RPMI7951 (cell line): Measurements from ENCODE around the gene HMX1. TPM values are rescaled to one million over a fixed set of nuclear protein-coding genes. Genes with fewer than 3 reads are reported as not detected.

Experiments used
- DNase-seq: peaks from one replicate; pipeline ENCODE4 v3.0.0-alpha.2; 2012; ENCODE audit warnings: low read depth
- total RNA-seq: library from RNA; depleted of rRNA; stranded (reverse); fragments of >200 nt; shearing (Covaris generic); gene quantifications from 2 replicates; pipeline ENCODE4 v1.2.3, GENCODE V29; 2014

The HMX1 gene
- total RNA-seq, 1 experiment from 2014 or later = not detected

DNA sequence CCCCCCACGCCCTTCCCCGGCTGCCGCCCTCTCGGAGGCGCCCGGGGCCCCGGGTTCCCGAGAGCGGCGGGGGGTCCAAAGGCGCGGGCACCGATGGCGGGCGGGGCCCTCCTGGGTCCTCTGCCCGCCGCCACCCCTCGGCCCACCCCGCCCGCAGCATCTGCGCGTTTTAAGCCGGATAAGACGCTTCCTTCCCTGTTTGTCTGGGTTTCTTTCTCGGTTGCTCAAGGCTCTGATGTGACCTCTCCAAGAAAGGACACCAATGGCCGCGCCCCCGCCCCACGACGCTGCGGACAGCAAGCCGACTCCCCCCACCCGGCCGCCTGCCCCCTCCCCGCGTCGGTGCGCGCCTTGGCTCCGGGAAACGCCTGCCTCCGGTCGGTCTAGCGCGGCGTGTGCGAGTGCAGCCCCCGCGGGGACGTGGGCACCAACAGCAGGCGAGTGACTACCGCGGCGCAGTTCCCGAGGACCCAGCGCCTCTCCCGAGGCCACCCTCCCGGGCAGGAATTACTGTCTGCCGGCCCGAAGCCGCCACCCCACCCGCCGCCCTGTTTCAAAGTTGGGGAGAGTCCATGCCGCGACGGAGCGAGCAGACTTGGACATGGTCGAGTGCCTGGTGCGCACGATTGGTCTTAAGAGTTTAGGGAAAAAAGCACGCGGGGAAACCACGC is 21.1 kb upstream of the HMX1 start:
- DNase-seq = no peak

DNA sequence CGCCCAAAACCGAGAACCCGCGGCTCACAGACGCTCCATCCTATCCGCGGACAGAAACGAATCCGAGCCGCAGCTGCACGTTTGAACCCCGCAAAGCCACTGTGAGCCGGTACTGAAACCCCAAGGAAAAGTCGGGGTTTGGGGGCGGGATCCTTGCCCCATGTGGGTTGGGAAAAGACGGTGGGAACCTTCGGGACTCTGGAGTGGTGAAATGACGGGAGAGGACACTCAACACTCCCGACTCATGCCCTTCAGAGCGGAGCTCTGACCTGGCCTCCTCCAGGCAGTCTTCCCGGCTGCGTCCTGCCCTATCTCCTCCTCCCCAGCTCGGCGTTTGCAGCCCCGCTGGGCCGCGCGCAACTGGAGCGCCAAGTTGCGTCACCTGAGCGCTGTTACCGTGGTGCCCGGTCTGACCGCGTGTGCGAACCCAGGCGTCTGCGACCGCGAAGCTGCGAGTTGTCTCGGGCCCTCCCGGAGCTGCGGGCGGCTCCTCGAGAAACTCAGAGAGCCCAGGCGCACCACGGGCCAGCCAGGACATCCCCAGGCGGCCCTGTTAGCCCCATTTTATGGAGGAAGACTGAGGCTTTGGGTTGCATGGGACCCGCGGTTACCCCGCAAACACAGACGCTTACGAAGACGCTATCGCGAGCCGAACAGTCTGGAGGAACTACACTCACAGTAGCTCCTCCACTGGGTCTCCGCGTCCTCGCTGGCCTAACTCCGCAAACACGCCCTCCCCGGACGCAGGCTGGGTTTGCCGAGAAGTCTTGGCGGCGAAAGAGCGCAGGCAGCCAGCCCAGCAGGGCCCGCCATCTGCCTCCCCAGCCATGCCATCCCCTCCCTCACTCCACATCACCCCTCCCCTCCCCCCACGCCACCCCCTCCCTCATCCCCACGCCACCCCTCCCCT is 20.3 kb upstream of the HMX1 start:
- no peak for DNase-seq

DNA sequence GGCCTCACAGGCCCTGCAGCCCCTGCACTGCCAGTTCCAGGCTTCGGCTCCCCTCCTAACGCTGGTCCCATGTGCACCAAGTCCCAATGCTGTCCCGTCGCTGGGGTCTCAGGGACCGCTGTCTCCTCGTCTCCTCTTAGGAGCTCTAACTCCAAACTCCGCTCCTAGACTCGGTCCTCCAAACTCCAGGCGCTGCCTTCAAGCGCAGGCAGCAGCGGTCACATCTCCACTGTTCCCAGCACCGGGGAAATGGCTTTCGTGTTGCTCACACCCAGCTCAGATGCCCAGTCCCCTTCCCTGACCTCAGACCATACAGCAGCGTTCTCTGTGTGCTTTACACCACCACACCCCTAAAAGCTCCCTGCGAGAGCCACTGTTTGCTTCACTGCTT is 19.6 kb upstream of the HMX1 start:
- no peak for DNase-seq

DNA sequence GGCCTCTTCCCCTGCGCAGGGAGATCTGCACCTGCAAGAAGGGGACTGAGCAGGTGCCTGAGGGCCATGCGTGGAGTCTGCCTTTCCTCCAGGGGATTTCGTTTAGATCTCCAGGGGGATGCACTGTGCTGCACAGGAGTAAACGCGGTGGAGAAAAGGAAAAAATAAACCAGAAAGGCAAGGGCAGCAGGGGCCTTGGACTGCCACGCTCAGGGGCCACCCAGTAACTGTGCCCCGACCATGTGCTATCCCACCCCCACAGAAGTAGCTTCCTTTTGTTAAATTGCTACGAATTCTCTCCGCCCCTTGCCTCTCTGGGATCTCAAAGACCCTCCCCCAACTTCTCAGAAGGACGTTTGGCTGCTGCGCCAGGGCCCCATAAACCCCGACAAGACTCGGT is 17.2 kb upstream of the HMX1 start:
- no peak for DNase-seq

DNA sequence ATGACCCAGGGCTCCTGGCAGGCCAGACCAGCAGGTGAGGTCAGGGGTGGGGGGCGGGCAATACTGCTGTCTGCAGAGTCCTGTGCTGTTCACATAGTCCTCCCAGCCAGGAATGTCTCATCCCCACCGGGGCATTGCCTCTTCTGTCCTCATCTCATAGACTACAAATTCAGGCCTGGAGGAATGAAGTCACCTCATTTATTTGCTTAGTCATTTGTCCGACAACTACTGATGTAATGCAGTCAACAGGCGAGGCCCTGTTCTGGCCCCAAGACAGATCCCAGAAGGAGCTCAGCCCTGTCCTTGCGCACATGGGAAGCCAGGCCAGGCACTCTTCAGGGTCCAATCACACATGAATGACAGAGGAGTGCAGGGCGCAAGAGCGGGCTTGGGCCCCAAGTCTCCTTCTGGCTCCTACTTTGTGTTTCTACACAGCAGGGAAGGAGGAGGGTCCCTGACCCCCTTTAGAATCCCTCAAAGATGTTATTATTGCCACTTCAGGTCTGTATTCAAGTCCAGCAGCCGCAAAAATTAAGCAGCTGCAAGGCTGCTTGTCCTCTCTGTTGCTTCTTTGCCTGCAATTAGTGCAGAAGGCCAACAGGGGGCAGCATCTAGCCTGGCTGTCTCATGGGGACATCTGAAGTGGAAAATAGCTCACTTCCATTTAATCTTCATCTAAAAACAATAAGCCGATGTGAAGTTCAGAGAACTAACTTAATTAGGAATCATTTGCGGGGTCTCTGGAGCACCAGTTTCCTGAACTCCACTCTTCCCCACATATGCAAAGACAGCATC is 15.2 kb upstream of the HMX1 start:
- DNase-seq = no peak

DNA sequence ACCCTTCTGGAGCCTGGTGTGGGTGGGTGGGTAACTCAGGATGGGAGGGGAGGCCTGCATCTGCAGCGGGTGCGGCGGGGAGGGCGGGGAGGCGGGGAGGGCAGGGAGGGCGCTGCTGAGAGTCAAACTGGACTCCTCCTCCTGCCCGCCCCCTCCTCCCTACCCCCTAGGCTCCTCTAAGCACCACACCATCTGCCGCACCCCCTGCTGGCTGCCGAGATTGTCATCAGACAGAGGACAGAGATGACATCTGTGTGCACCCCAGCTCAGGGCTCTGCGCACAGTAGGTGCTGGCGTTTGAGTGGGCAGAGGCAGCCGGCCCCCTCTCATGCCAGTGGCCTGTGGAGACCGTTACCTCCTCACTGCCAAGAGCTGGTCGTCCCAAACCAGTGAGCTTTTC is 10.6 kb upstream of the HMX1 start:
- no peak for DNase-seq

DNA sequence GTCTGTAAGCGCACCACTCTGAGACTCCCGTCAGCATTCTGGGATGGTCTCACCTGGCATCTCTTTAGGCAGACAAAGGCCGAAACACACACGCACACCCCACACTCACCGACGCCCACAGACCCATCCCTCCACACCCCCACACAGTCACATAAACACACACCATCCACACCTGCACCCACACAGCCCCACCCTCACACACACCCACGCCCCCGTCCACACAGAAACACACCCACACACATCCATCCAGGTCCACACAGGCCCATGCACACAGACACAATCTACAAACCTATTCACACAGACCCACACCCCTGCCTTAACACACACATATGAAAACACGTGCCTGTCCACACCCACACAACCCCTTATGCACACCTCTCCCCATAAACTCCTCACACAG is 9.2 kb upstream of the HMX1 start:
- no peak for DNase-seq

DNA sequence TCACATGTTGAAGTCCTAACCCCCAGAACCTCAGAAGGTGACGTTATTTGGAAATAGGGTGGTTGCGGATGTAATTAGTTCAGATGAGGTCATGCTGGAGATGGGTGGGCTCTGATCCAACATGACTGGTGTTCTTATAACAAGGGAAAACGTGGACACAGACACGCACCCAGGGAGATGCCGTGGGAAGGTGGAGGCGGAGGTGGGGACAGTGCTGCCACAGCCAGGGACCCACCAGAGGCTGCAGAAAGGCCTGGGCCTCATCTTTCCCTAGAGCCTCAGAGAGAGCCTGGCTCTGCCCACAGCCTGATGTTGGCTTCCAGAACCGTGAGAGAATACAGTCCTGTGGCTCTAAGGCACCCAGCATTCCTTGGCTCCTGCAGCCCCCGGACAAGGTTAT is 7.9 kb upstream of the HMX1 start:
- DNase-seq = no peak

DNA sequence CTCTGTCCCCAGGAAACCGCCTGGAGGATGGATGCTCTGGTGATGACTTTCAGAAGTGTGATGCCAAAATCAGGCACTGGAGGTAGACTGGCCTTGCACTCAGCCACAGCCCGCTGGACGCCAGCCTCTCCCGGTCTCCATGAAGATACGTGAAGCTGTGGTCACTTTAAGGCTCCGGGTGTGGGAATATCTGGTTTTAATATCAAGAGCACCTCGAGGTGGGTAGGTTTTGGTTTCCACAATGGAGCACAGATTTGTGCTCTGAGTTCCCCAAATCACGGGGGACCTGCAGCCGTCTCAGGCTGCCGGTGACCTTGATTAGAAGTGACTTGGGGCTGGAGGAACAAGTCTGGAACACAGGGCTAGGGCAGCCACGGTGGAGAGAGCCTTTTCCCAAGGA is 6.8 kb upstream of the HMX1 start:
- no peak for DNase-seq

DNA sequence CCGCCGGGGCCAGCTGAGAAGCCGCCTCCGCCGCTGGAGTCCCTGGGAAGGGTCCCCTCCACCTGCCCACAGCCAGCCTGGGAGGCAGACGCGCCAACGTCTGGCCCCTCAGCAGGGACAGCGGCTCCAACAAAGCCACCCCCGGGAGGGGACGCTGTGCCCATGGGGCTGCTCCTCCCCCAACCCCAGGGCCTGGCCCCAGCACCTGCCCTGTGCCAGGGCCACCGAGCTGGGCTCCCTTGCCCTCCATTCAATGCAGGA is 6.1 kb upstream of the HMX1 start:
- no peak for DNase-seq

DNA sequence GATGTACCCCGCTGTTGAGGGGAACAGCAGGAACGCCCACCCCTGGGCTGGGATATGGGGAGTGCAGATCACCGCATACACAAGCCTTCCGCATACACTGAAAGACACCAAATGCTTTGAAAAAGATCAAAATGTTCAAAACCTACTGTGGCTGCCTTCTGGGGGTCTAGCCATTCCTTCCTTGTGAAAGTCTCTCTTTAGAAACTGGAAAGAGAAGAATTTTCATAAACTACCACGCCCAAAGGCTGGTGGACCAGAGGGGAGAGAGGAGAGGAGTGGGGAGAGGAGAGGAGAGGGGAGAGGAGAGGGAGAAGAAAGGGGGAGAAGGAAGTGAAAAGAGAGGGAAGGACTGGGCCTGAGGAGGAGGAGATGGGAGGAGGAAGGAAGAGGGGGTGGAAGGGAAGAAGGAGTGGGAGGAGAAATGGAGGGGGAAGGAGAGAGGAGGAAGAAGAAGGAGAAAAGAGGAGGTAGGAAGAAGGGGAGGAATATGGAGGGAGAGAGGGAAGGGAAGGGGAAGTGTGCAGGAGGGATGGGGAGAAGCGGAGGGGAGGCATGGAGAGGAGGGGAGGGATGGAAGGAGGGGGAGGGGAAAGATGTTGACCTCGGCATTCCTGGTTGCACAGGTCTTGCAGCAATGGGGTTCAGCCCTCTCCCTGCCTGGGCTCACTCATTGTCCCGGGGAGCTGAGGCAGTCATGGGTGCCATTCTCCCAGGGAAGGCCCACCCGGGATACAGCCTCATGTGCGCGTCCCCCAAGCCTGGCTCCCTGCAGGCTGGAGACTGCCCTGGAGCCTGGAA is 5.5 kb upstream of the HMX1 start:
- DNase-seq = no peak

DNA sequence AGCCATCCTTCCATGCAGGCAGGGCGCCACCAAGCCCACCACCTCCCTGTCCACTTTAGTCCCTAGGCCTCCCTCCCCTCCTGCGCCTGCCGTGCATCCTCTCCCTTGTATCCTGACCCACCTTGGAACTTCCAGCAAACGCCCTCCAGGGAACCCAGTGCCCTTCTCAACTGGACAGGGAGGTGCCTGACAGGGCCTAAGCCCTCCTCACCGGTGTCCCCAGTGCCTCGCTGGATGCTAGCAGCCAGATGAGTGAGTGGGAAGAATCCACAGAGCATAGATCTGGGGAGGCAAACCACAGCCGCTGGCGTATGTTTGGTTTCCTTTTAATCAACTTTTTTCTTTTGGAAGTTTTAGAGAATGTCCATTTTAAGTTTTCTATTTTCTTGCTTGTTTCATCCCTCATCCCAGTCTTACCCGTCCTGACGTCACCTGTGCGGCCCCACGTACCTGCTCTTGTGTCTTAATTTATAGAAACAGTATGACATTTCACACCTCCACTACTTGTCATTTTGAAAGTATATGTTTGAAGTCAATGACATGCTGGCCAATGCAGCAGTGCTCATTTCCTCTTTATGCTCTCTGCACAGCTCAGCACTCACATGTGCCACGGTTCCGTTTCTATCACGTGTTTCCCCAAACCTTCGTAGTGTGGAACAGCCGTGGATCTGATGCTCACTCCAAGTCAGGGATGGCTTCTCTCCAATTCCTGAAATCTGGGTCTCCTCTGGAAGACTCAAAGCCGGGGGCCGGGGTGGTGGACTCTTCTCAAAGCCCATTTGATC is 3.4 kb upstream of the HMX1 start:
- DNase-seq = no peak

DNA sequence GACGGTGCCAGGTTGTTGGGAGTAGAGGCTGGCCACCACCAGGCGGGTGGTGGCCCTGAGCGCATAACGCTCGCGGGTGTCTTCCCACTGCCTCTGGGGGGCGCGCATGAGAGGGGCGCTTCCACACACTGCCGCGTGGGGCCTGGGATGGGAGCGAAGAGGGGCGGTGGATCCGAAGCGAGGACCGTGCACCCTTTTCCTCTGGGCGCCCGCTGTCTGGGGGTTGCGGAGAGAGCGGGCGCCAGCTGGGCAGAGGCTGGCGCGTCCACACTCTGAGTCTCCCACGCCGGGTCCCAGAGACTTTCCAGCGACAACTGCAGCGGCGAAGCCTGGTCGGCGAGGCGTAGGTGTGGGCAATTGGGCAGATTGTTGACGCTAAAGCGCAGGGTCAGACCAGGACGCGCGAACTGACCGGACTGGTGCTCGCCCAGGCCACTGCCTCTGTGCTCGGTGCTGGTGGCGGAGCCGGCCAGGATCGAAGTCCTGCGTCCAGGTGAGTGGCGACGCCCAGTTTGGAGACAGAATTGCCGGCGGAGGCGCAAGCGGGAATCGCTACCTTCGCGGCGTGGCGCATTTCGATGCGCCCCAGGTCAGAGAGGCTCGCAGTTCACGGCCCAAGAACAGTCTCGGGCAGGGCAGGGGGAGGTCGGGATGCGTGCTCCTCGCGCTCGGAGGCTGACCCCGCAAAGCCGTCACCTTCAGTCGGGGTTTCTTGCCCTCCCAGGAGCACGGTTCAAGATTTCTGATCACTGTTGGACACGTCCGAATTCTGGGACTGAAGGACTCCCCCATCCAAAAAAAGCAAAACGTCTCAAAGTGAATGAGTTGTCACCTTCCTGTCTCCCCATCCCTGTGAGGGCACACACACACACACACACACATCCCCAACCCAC is 2.6 kb upstream of the HMX1 start:
- DNase-seq = no peak

DNA sequence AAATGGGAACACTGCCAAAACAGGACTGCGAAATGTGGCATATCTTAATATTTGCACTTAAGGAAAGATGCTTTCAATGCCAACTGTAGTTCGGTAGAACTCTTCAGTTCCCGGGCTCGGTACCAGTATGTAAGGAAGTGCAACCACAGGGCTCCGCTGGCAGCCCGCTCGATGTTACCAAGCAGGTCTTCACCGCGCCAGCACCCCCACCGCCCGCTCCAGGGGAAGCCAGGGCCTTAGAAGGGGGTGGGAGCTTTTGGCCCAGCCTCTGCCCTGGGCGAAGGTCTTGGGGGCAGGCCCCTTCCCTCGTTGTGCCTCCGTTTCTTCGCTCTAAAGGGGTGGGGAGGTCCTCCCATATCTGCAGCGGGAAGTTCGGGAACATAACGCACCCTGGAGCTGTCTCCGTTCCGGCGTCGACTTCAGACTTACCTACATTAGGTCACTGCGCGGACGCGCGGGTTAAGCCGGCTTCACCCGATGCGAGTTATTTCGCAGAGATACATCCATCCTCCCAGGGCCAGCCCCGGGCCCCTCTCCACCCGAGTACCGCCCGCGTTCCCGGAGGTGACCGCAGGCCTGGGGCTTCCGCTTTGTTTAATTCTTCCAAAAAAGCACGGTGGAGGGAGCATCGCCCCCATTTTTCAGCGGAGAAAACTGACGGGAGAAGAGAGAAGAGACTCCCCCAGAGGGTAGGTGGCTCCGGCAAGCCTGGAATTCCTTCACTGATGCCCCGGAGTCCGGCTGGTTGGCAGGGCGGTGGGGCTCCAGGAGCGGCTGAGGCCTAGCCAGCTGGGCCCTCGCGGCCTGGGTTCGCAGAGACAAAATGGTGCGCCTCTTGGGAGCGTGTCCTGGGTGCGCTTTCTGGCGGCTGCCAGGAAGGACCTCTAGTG is 1.0 kb upstream of the HMX1 start:
- no peak for DNase-seq

DNA sequence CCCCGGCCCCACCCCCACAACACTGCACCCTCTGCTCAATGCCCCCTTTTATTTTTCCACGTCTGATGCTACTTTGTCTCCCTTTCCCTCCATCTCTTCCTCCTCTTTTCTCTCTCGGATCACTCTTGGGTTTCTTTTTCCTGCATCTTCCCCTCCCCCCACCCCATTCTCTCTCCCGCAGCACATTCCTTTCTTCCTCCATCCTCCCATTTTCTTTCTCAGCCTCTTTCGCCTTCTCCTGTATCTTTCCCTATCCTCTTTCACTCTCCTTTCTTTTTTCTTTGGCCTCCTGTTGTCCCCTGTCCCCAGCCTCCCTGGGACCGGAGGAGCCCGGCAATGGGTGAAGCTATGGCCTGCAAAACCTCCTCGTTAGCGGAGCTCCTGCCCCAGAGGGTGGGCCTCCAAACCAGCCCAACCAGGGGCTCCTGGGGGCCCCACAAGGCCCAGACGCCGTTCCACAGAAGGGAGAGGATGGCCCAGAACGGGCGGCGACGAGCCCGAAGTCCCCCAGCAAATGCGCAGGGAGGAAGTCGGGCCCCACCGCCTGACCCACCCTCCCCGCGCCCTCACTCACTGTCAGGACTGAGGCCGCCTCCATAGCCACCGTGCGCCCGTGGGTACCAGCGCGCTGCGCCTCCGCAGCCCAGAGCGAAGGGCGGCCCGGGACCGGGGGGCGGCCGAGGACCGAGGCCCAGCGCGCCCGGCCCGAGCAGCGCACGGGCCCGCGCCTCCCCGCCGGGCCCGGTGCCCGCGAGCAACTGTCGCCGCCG is 807 bp downstream of the HMX1 start:
- no peak for DNase-seq

DNA sequence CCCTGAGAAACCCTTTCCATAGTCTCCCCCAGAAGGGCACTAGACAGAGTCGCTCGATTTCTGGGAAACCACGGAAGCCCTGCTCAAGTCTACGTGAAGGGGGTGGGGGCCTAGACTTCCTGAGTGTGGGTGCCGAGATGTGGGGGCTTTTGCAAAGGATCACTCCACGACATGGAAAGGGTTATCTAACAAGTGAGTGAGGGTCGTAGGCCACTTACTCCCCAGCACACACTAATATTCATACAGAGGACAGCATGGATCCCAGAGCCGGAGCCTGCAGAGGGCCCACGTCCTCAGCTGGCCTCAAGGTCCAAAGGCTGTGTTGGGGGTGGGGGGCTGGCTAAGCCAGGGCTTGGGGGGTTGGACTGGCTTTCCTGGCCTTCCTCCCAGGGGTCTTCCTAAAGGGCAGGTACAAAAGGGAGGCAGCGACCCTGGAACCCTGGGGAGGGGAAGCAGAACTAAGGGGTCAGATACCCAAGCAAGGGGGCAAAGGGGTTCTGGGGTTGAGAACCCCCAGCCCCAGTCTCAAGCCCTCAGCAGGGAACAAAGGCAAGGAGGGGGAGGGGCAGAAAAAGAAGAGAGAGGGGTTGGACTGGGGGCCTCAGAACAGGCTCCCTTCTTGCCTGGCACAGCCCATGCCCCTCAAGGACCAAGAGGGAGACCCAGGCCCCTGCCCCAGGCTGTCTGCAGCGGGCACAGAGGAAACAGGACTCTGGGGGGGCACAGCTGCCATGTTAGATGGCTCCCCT is 1.6 kb downstream of the HMX1 start:
- DNase-seq = no peak

DNA sequence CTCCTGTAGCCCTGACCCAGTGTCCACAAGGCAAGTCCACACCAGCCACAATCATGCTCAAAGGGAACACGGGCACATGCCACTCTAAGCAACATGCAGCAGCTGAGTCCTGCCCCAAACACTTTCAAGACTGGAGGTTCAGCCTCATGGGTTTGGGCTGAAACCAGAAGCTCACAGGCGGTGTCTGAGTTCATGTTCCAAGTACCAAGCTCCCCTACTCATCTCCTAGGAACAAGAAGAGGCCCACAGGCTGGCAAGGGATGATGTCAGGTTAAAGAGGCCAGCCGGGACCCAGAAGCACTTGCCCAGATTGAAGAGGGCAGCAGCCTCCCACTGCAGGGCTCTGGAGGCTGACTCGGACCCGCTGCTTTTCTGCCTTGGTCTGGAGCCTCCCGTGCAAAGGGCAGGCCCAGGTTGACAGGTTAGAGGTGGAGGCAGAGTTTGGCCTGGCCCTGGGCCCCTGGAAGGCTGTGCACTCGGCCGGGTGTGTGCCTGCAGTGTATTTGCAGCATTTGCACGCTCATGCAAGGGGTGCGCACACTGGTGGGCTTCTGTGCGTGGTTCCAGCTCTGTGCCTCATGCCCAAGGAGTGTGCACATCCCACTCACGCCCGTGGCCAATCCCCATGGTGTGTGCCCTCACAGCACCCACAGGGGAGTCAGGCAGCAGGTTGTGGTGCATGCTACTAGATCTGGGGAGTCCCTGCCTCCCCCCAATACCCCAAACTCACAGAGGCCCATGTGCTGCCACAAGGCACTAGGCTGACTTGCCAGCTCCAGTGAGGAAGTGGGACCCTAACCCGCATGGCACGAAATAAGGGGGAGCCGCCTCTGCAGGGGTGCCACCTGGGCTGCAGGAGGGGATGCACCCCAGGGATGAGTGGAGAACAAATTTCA is 2.4 kb downstream of the HMX1 start:
- DNase-seq = no peak
